H1 (cell line): ENCODE results near the gene CDKN1A. TPM values are rescaled to one million over a fixed set of nuclear protein-coding genes. Genes with fewer than 3 reads are reported as not detected.

ENCODE experiments used
- CTCF ChIA-PET: fragments of 300-600 bp; sonication (Branson Sonifier 250); formaldehyde crosslinking; loops from one replicate; lab custom pipeline; 2021; ENCODE audit not compliant: partially characterized antibody; lab: Charles Lee
- POLR2A ChIA-PET: fragments of 300-600 bp; sonication (Branson Sonifier 250); formaldehyde crosslinking; loops from one replicate; lab custom pipeline; 2021; ENCODE audit warnings: inconsistent platforms; ENCODE audit not compliant: partially characterized antibody; lab: Charles Lee
- DNase-seq, 2 experiments: peaks; one replicate each; pipeline versions ENCODE4 v3.0.0 to v3.0.0-alpha.2; 2010 to 2022; ENCODE audit warnings: low spot score in 2 of 2, low read depth in 1 of 2, mixed read lengths in 1 of 2
- FAIRE-seq: peaks from 2 replicates; lab custom pipeline; 2011; peaks lifted over from hg19 to GRCh38; lab: Jason Lieb, UNC
- H2AFZ ChIP-seq: 2 replicates; pipeline ENCODE4 v1.8.1; 2012; ENCODE audit warnings: low read length, inconsistent platforms
- H2AK5ac ChIP-seq: 2 replicates; pipeline ENCODE4 v1.6.1; 2013; ENCODE audit warnings: low read depth, low read length
- H2BK120ac ChIP-seq: replicated peaks from 2 replicates; pipeline ENCODE3; 2013; ENCODE audit warnings: low read depth, low read length, inconsistent platforms
- H2BK12ac ChIP-seq: 2 replicates; pipeline ENCODE4 v1.6.1; 2013; ENCODE audit warnings: low read depth, low read length
- H2BK15ac ChIP-seq: 2 replicates; pipeline ENCODE4 v1.6.1; 2013; ENCODE audit warnings: low read length
- H2BK20ac ChIP-seq: 2 replicates; pipeline ENCODE4 v1.6.1; 2013; ENCODE audit warnings: low read length
- H2BK5ac ChIP-seq: 2 replicates; pipeline ENCODE4 v1.6.1; 2013; ENCODE audit warnings: low read depth, low read length
- H3K14ac ChIP-seq: 2 replicates; pipeline ENCODE4 v1.6.1; 2013; ENCODE audit warnings: inconsistent platforms; ENCODE audit not compliant: insufficient read length
- H3K18ac ChIP-seq: 2 replicates; pipeline ENCODE4 v1.6.1; 2013; ENCODE audit warnings: low read length; ENCODE audit errors: extremely low read depth
- H3K23ac ChIP-seq: 2 replicates; pipeline ENCODE4 v1.6.1; 2013; ENCODE audit warnings: inconsistent platforms; ENCODE audit not compliant: insufficient read length
- H3K23me2 ChIP-seq: 2 replicates; pipeline ENCODE4 v1.6.1; 2013; ENCODE audit warnings: low read depth, low read length
- H3K27ac ChIP-seq: 2 replicates; pipeline ENCODE4 v1.6.1; 2011; ENCODE audit warnings: low read depth, low read length, inconsistent platforms
- H3K27me3 ChIP-seq, 4 experiments: replicated peaks in 1 of 4; 1 replicate in 1 of 4; 2 replicates in 3 of 4; pipeline versions ENCODE4 v1.6.1 to v1.8.1; 2011 to 2013; ENCODE audit warnings: low read length in 3 of 4, mild to moderate bottlenecking in 3 of 4, inconsistent platforms in 2 of 4, mixed read lengths in 2 of 4, moderate library complexity in 1 of 4; ENCODE audit not compliant: control insufficient read depth in 3 of 4, insufficient read depth in 3 of 4; ENCODE audit errors: extremely low read depth in 1 of 4
- H3K36me3 ChIP-seq, 4 experiments: 2 replicates each; pipeline versions ENCODE4 v1.6.1 to v1.8.1; 2011 to 2013; ENCODE audit warnings: mild to moderate bottlenecking in 4 of 4, low read length in 3 of 4, moderate library complexity in 2 of 4, control low read depth in 1 of 4, inconsistent platforms in 1 of 4; ENCODE audit not compliant: insufficient read depth in 4 of 4, control insufficient read depth in 2 of 4
- H3K4ac ChIP-seq: replicated peaks from 2 replicates; pipeline ENCODE3; 2013; ENCODE audit warnings: low read length, low read depth, mixed read lengths, inconsistent platforms; ENCODE audit not compliant: insufficient read length
- H3K4me1 ChIP-seq, 4 experiments: replicated peaks in 1 of 4; 1 replicate in 1 of 4; 2 replicates in 3 of 4; pipeline versions ENCODE4 v1.6.1 to v1.8.1; 2011 to 2013; ENCODE audit warnings: low read length in 3 of 4, inconsistent platforms in 2 of 4, mixed read lengths in 1 of 4; ENCODE audit not compliant: insufficient read depth in 4 of 4, control insufficient read depth in 3 of 4
- H3K4me2 ChIP-seq, 2 experiments: 2 replicates each; pipeline versions ENCODE4 v1.6.1 to v1.8.1; 2011 to 2013; ENCODE audit warnings: low read depth in 2 of 2, low read length in 2 of 2, control low read depth in 1 of 2, inconsistent platforms in 1 of 2, mild to moderate bottlenecking in 1 of 2; ENCODE audit not compliant: insufficient read depth in 1 of 2
- H3K4me3 ChIP-seq, 4 experiments: fragments of 200-600, 300-600 bp in 1 of 4; sonication (generic), shearing (Covaris generic), sonication (Bioruptor Twin) in 1 of 4; 2 replicates each; pipeline versions ENCODE4 v1.5.1 to v1.8.1; 2011 to 2016; ENCODE audit warnings: low read length in 4 of 4, low read depth in 3 of 4, control low read depth in 2 of 4, inconsistent platforms in 2 of 4, mild to moderate bottlenecking in 2 of 4, mixed read lengths in 1 of 4, moderate library complexity in 1 of 4; ENCODE audit not compliant: insufficient read depth in 2 of 4; ENCODE audit errors: extremely low read depth in 1 of 4
- H3K56ac ChIP-seq: replicated peaks from 2 replicates; pipeline ENCODE3; 2013; ENCODE audit warnings: low read depth, mild to moderate bottlenecking, mixed read lengths, low read length, inconsistent platforms; ENCODE audit not compliant: insufficient read length
- H3K79me1 ChIP-seq: 2 replicates; pipeline ENCODE4 v1.6.1; 2013; ENCODE audit warnings: low read depth, low read length, control low read depth
- H3K79me2 ChIP-seq, 2 experiments: 2 replicates each; pipeline versions ENCODE4 v1.6.1 to v1.8.1; 2012 to 2013; ENCODE audit warnings: low read length in 2 of 2, mild to moderate bottlenecking in 2 of 2, inconsistent platforms in 1 of 2; ENCODE audit not compliant: insufficient read depth in 2 of 2, control insufficient read depth in 1 of 2
- H3K9ac ChIP-seq, 4 experiments: replicated peaks in 1 of 4; 1 replicate in 1 of 4; 2 replicates in 3 of 4; pipeline versions ENCODE4 v1.6.1 to v1.8.1; 2011 to 2013; ENCODE audit warnings: low read depth in 3 of 4, low read length in 3 of 4, control low read depth in 2 of 4, mild to moderate bottlenecking in 2 of 4, moderate library complexity in 2 of 4, inconsistent platforms in 1 of 4; ENCODE audit errors: extremely low read depth in 1 of 4
- H3K9me3 ChIP-seq, 2 experiments: 2 replicates each; pipeline versions ENCODE4 v1.6.1 to v1.8.1; 2012 to 2013; ENCODE audit warnings: mild to moderate bottlenecking in 2 of 2, moderate library complexity in 2 of 2, control low read depth in 1 of 2, inconsistent platforms in 1 of 2, low read depth in 1 of 2, low read length in 1 of 2, mixed read lengths in 1 of 2; ENCODE audit not compliant: insufficient read depth in 2 of 2
- H4K20me1 ChIP-seq, 2 experiments: replicated peaks in 1 of 2; 2 replicates each; pipeline versions ENCODE3 to v1.8.1; 2011 to 2013; ENCODE audit warnings: inconsistent platforms in 2 of 2, low read length in 2 of 2, mild to moderate bottlenecking in 1 of 2; ENCODE audit not compliant: insufficient read depth in 2 of 2, control insufficient read depth in 1 of 2
- H4K5ac ChIP-seq: 2 replicates; pipeline ENCODE4 v1.6.1; 2013; ENCODE audit warnings: low read length, low read depth, mixed read lengths, inconsistent platforms; ENCODE audit not compliant: insufficient read length
- H4K8ac ChIP-seq: 2 replicates; pipeline ENCODE4 v1.8.0; 2013; ENCODE audit warnings: mild to moderate bottlenecking, moderate library complexity, low read length, inconsistent platforms; ENCODE audit not compliant: insufficient read depth; ENCODE audit errors: extremely low read depth
- H4K91ac ChIP-seq: replicated peaks from 2 replicates; pipeline ENCODE3; 2013; ENCODE audit warnings: low read length, mixed read lengths, inconsistent platforms; ENCODE audit not compliant: insufficient read length
- ASH2L ChIP-seq: fragments of 200-600, 300-600 bp; sonication (generic); IDR thresholded peaks from one replicate; pipeline ENCODE4 v1.7.1; 2017; ENCODE audit warnings: low read length
- BCL11A ChIP-seq, 2 experiments: IDR thresholded peaks; one replicate each; pipeline ENCODE4 v1.6.1; 2011; ENCODE audit warnings: low read depth in 2 of 2, low read length in 2 of 2, mild to moderate bottlenecking in 2 of 2
- CBX8 ChIP-seq: fragments of 300-800, 300-1000 bp; sonication (generic); IDR thresholded peaks from 2 replicates; pipeline ENCODE4 v1.7.1; 2016; ENCODE audit warnings: low read depth, low read length, borderline replicate concordance
- FOSL1 ChIP-seq: IDR thresholded peaks from 2 replicates; pipeline ENCODE4 v1.6.1; 2011; ENCODE audit warnings: mild to moderate bottlenecking, low read depth, low read length, moderate library complexity; ENCODE audit not compliant: insufficient read depth
- JUN ChIP-seq: IDR thresholded peaks from 2 replicates; pipeline ENCODE4 v1.6.1; 2011; ENCODE audit warnings: low read depth, mild to moderate bottlenecking, improper control_type of control experiment, low read length
- PHF8 ChIP-seq: fragments of 200-600 bp; sonication (generic); conservative IDR thresholded peaks from 2 replicates; pipeline ENCODE4 v1.7.1; 2012; ENCODE audit warnings: low read depth, mild to moderate bottlenecking, inconsistent platforms, low read length, moderate library complexity
- RXRA ChIP-seq: IDR thresholded peaks from 2 replicates; pipeline ENCODE4 v1.6.1; 2011; ENCODE audit warnings: low read depth, mild to moderate bottlenecking, low read length, moderate library complexity; ENCODE audit not compliant: insufficient read depth
- WGBS, 2 experiments: shearing (Covaris generic) in 1 of 2; methylation state at CpG; one replicate each; pipeline versions ENCODE4 v1.1.6 to v1.1.7; 2013 to 2015; ENCODE audit warnings: low lambda C conversion rate in 2 of 2, mixed read lengths in 2 of 2, inconsistent platforms in 1 of 2, low coverage in 1 of 2, missing lambda C conversion rate in 1 of 2; ENCODE audit not compliant: insufficient replicate concordance in 2 of 2, insufficient coverage in 1 of 2, insufficient read length in 1 of 2; ENCODE audit errors: extremely low coverage in 1 of 2, missing lambda C conversion rate in 1 of 2; 5-methylcytosine and 5-hydroxymethylcytosine counted together
- polyA plus RNA-seq, 7 experiments: library from polyadenylated mRNA; depleted of rRNA in 3 of 7; stranded (reverse) in 5 of 7; unstranded in 2 of 7; fragments of >200 nt in 5 of 7; fragments of 200-250 nt in 2 of 7; gene quantifications; 1 replicate in 5 of 7; 2 replicates in 1 of 7; 4 replicates in 1 of 7; pipeline versions ENCODE4 v1.2.1 to v1.2.3, GENCODE V29; 2011 to 2013; ENCODE audit warnings: missing spikeins in 2 of 7, mixed read lengths in 2 of 7
- total RNA-seq: library from RNA; stranded (reverse); fragmentation: NEBNext Ultra II Directional; extraction: Animal tissue kit (Norgen Biotek cat#: 25700); gene quantifications from 2 replicates; pipeline ENCODE4 v1.2.1, GENCODE V29; 2021

CDKN1A gene
- total and polyA plus RNA-seq, 2 of the 8 experiments (the other 6 are each of a cell fraction or from before 2014, with no cell fraction given): 15.2 to 36.0 TPM

DNA sequence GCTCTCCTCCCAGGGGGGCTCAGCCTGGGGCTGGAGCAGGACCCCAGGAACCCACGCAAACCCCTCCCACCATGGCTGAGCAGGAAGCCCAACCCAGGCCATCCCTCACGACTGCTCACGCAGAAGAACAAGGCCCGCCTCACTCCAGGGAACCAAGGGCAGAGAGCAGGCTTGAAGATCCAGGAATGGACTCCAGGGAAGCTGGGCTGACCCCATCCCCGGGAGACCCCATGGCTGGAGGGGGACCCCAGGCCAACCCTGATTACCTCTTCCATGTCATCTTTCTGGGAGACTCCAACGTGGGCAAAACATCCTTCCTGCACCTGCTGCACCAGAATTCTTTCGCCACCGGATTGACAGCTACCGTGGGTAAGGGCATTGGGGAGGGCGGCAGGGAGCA lies 43.9 kb downstream of the CDKN1A start:
- Histone ChIP-seq H2BK5ac (no peak overlapping the region), H2BK12ac (no peak overlapping the region), H4K8ac (no peak overlapping the region), H3K18ac (no peak overlapping the region), H3K36me3 (no peaks in the 10 kb centered on the region), H4K5ac (no peak overlapping the region), H3K27ac (no peak overlapping the region), H3K4me3 (no peak overlapping the region), H2BK20ac (no peak overlapping the region), H3K4me1 (no peaks in the 10 kb centered on the region; a peak in 1 of 7 replicates), H4K20me1 (no peaks in the 10 kb centered on the region), H2BK15ac (no peak overlapping the region), H3K27me3 (no peaks in the 10 kb centered on the region), H4K91ac (no peak overlapping the region), H3K23me2 (no peaks in the 10 kb centered on the region), H2AFZ (no peak overlapping the region), H3K14ac (no peak overlapping the region), H3K9ac (no peak overlapping the region), H3K4me2 (no peak overlapping the region), H3K4ac (no peak overlapping the region), H3K9me3 (no peaks in the 10 kb centered on the region), H3K79me1 (no peaks in the 10 kb centered on the region; the same call in 1 of the 2 replicates), H2AK5ac (no peak overlapping the region), H2BK120ac (no peak overlapping the region), H3K23ac (no peak overlapping the region), H3K56ac (no peak overlapping the region), H3K79me2 (no peaks in the 10 kb centered on the region)
- no peak for FAIRE-seq
- TF ChIP-seq BCL11A (IDR thresholded peaks at IDR 0.05; ENCODE audit: low read depth in 2 of 2, low read length in 2 of 2) (no peak), CBX8 (no peak), ASH2L (no peak), RXRA (no peak), FOSL1 (no peak), JUN (no peak), PHF8 (no peak)
- POLR2A ChIA-PET: interaction anchor here (1.9 to 2.6 kb wide), 2 partner anchors 112 to 125 kb away, joined by 7 to 8 read pairs; no protein-coding TSS in a partner anchor
- DNase-seq: no peak
- 94% methylated on average over 10 of the region's 10 CpGs; no CpG with 5 or more reads in 1 of the 2 experiments for WGBS, 2 experiments
- CTCF ChIA-PET: interaction anchor here (0.7 to 5.5 kb wide), 12 partner anchors 7 to 107 kb away, joined by 3 to 35 read pairs (median 12); no protein-coding TSS in a partner anchor
